LNCAP (cell line): ENCODE measurements around the gene MACROD2.
A peak's percentile ranks its signal among the peaks of the same experiment; 100 is the strongest.

Experiments
- CTCF ChIP-seq: fragments of 450-650 bp; IDR thresholded peaks from 2 replicates; pipeline ENCODE4 v1.5.1; 2017; ENCODE audit warnings: mild to moderate bottlenecking

The MACROD2 gene

DNA sequence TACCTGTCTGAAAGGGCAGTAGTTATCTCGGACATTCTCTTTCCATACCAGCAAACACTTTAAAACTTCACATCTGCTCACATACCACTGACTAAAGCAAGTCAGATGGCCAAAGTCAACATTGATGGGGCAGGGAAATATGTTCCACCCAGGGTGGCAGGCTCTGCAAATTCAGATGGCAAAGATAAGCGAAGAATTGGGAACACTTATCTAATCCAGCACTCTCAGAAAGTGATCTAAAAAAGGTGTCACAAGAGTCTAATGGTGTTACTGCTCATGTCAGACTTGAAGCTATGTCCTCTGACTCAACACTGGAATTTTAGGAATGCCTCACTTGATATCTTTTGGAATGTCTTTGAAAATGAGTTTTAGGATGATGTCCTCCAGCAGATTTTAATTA lies 1491.7 kb downstream of the MACROD2 start:
- no peak for TF ChIP-seq CTCF

GRCh38 chr20:15487682-15488081 lies 1492.4 kb downstream of the MACROD2 start:
- TF ChIP-seq CTCF = no peak

- 0 out of 2 replicates have a peak, but pooled peaks have one; percentile 39 for TF ChIP-seq CTCF
Measured at GRCh38 chr20:15491575-15491974, 1496.3 kb downstream of the MACROD2 start.

- no peak for TF ChIP-seq CTCF
Measured at GRCh38 chr20:15494851-15495250, 1499.5 kb downstream of the MACROD2 start.

DNA sequence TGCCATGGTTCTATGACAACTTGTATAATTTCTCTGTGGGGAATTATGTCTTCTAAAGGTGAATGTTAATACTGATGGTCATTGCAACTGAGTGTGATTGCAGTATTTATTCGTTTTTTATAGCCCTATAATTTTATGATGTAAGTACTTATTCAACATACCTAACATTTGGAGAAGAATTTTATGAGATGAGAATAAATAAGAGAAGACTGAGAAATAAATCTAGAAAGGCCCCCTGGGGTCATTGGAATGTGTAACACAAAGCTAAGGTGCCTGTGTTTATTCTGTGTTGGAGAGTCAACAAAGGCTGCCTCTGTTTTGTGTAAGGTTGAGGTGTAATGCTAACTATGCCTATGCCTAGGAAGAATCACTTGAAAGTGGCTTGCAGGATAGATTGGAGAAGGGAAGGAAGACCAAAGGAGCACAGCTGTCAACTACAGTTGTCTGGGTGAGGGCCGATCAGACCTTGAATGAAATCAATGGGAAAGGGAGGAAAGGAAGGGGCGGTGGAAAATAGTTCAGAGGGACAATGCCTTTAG lies 1501.3 kb downstream of the MACROD2 start:
- no peak for TF ChIP-seq CTCF

- TF ChIP-seq CTCF = no peak
Measured at GRCh38 chr20:15498926-15499325, 1503.6 kb downstream of the MACROD2 start.

- no peak for TF ChIP-seq CTCF
Measured at GRCh38 chr20:15506311-15506710, 1511.0 kb downstream of the MACROD2 start.

- no peak for TF ChIP-seq CTCF
Measured at GRCh38 chr20:15507151-15507550, 1511.8 kb downstream of the MACROD2 start.
